HepG2 (cell line): ENCODE measurements around the gene PLLP. TPM values are rescaled to one million over a fixed set of nuclear protein-coding genes. Genes with fewer than 3 reads are reported as not detected.

Experiments used
- ARID4A ChIP-seq: sonication (generic); formaldehyde crosslinking; IDR thresholded peaks from 2 replicates; pipeline ENCODE4 v1.5.0; 2020; ENCODE audit warnings: mild to moderate bottlenecking, missing genetic modification reagents, borderline replicate concordance
- ARID5B ChIP-seq: IDR thresholded peaks from 2 replicates; pipeline ENCODE4 v1.4.0; 2020; ENCODE audit warnings: mild to moderate bottlenecking, missing genetic modification reagents
- BRF2 ChIP-seq: sonication (generic); formaldehyde crosslinking; IDR thresholded peaks from 2 replicates; pipeline ENCODE4 v1.8.1; 2022; ENCODE audit warnings: mild to moderate bottlenecking, missing genetic modification reagents
- HNRNPK ChIP-seq: fragments of 200-400 bp; formaldehyde crosslinking; IDR thresholded peaks from 2 replicates; pipeline ENCODE4 v1.6.1; 2018; ENCODE audit warnings: low read length, low read depth, moderate library complexity, mild to moderate bottlenecking; ENCODE audit not compliant: poor library complexity, severe bottlenecking
- IRF2 ChIP-seq: IDR thresholded peaks from 2 replicates; pipeline ENCODE4 v1.6.1; 2018; ENCODE audit warnings: missing genetic modification reagents, missing compliant biosample characterization
- KMT2B ChIP-seq: IDR thresholded peaks from 2 replicates; pipeline ENCODE4 v1.6.1; 2016; ENCODE audit warnings: missing genetic modification reagents, missing compliant biosample characterization
- MAFK ChIP-seq, 2 experiments: IDR thresholded peaks in 1 of 2; conservative IDR thresholded peaks in 1 of 2; 2 replicates each; pipeline ENCODE4 v1.6.1; 2011; ENCODE audit warnings: improper control_type of control experiment in 2 of 2, low read length in 2 of 2
- NR0B2 ChIP-seq: sonication (generic); formaldehyde crosslinking; IDR thresholded peaks from 2 replicates; pipeline ENCODE4 v1.4.0; 2020; ENCODE audit warnings: mild to moderate bottlenecking, missing genetic modification reagents
- SNAI1 ChIP-seq: sonication (generic); formaldehyde crosslinking; IDR thresholded peaks from 2 replicates; pipeline ENCODE4 v1.5.0; 2020; ENCODE audit warnings: mild to moderate bottlenecking, missing genetic modification reagents, borderline replicate concordance
- TBX3 ChIP-seq: fragments of 450-650 bp; IDR thresholded peaks from 2 replicates; pipeline ENCODE4 v1.6.1; 2017; ENCODE audit warnings: antibody characterized with exemption, mild to moderate bottlenecking, inconsistent platforms, borderline replicate concordance
- U2AF1 ChIP-seq: fragments of 200-400 bp; formaldehyde crosslinking; optimal IDR thresholded peaks from 2 replicates; pipeline ENCODE3; 2017; ENCODE audit warnings: mild to moderate bottlenecking, low read depth, low read length
- ZFP1 ChIP-seq: IDR thresholded peaks from 2 replicates; pipeline ENCODE4 v1.6.1; 2016
- ZNF331 ChIP-seq: sonication (generic); formaldehyde crosslinking; IDR thresholded peaks from 2 replicates; pipeline ENCODE4 v1.4.0; 2020; ENCODE audit warnings: missing genetic modification reagents
- ZNF33A ChIP-seq: sonication (generic); formaldehyde crosslinking; IDR thresholded peaks from 2 replicates; pipeline ENCODE4 v1.5.1; 2020; ENCODE audit warnings: missing genetic modification reagents, mild to moderate bottlenecking, moderate library complexity, borderline replicate concordance
- ZNF574 ChIP-seq: sonication (generic); formaldehyde crosslinking; IDR thresholded peaks from 2 replicates; pipeline ENCODE4 v1.4.0; 2020; ENCODE audit warnings: missing genetic modification reagents
- polyA plus RNA-seq, 8 experiments: library from polyadenylated mRNA; depleted of rRNA in 3 of 8; stranded (reverse) in 7 of 8; unstranded in 1 of 8; fragments of >200 nt; fragmentation: Illumina TruSeq in 4 of 8; extraction: Trizol in 4 of 8; gene quantifications; 2 replicates each; pipeline versions ENCODE4 v1.2.1 to v1.2.3, GENCODE V29; 2011 to 2016; ENCODE audit warnings: low read depth in 4 of 8, missing spikeins in 1 of 8, mixed read lengths in 1 of 8; ENCODE audit not compliant: insufficient read depth in 1 of 8
- total RNA-seq, 5 experiments: library from RNA; depleted of rRNA; stranded (reverse); fragments of >200 nt; fragmentation: Illumina TruSeq; extraction: Trizol; gene quantifications; 2 replicates each; pipeline ENCODE4 v1.2.3, GENCODE V29; 2016; ENCODE audit warnings: low read depth in 1 of 5

PLLP gene
- total and polyA plus RNA-seq, 2 of the 13 experiments (the other 11 are each of a cell fraction or from before 2014, with no cell fraction given) = 60.6 to 127 TPM

GRCh38 chr16:57244767-57245471 is 39.6 kb downstream of the PLLP start, which contains the start of gene ARL2BP (continued):
- TF ChIP-seq ARID4A (CRISPR knock-in tag) (peak; percentile 95; the same call in 1 of the 2 replicates), BRF2 (CRISPR knock-in tag) (peak; percentile 93; the same call in 1 of the 2 replicates), TBX3 (no peak), ZNF331 (CRISPR knock-in tag) (peak; percentile 82), U2AF1 (peak; percentile 66), NR0B2 (CRISPR knock-in tag) (peak; percentile 55), MAFK (conservative IDR thresholded peaks at IDR 0.05 in 1 of 2, IDR thresholded peaks at IDR 0.05 in 1 of 2; ENCODE audit: low read length in 2 of 2) (no peak), IRF2 (CRISPR knock-in tag) (peak; percentile 61), ARID5B (CRISPR knock-in tag) (peak; percentile 29; the same call in 1 of the 2 replicates), HNRNPK (peak; percentile 66), ZNF574 (CRISPR knock-in tag) (peak; percentile 90), ZFP1 (no peak), SNAI1 (CRISPR knock-in tag) (0 out of 2 replicates have a peak, but pooled peaks have one; percentile 68), ZNF33A (CRISPR knock-in tag) (no peak), KMT2B (CRISPR knock-in tag) (peak; percentile 50)
